Ishikawa (cell line): ENCODE measurements around the gene ULK4.

ENCODE experiments used
- CEBPB ChIP-seq: IDR thresholded peaks from 2 replicates; pipeline ENCODE4 v1.6.1; 2012
- CREB1 ChIP-seq: IDR thresholded peaks from 2 replicates; pipeline ENCODE4 v1.6.1; 2012; ENCODE audit warnings: low read depth
- EGR1 ChIP-seq: IDR thresholded peaks from 2 replicates; pipeline ENCODE4 v1.6.1; 2012
- EP300 ChIP-seq: IDR thresholded peaks from 2 replicates; pipeline ENCODE4 v1.6.1; 2012; ENCODE audit warnings: borderline replicate concordance
- FOXM1 ChIP-seq: IDR thresholded peaks from 2 replicates; pipeline ENCODE4 v1.6.1; 2012; ENCODE audit warnings: low read depth, borderline replicate concordance
- NFIC ChIP-seq: IDR thresholded peaks from 2 replicates; pipeline ENCODE4 v1.6.1; 2012
- RAD21 ChIP-seq: IDR thresholded peaks from 2 replicates; pipeline ENCODE4 v1.6.1; 2012; ENCODE audit warnings: low read depth
- REST ChIP-seq: IDR thresholded peaks from 2 replicates; pipeline ENCODE4 v1.6.1; 2012; ENCODE audit warnings: low read depth, mild to moderate bottlenecking
- TAF1 ChIP-seq: IDR thresholded peaks from 2 replicates; pipeline ENCODE4 v1.6.1; 2012; ENCODE audit warnings: low read depth, mild to moderate bottlenecking
- TCF12 ChIP-seq: IDR thresholded peaks from 2 replicates; pipeline ENCODE4 v1.6.1; 2012; ENCODE audit warnings: low read depth
- TEAD4 ChIP-seq: IDR thresholded peaks from 2 replicates; pipeline ENCODE4 v1.6.1; 2012
- USF1 ChIP-seq: IDR thresholded peaks from 2 replicates; pipeline ENCODE4 v1.6.1; 2012
- YY1 ChIP-seq: IDR thresholded peaks from 2 replicates; pipeline ENCODE4 v1.6.1; 2012; ENCODE audit warnings: low read depth
- ZBTB7A ChIP-seq: IDR thresholded peaks from 2 replicates; pipeline ENCODE4 v1.6.1; 2012; ENCODE audit warnings: low read depth
- TF ChIP-seq, protein P1 (sequence below): IDR thresholded peaks from 2 replicates; pipeline ENCODE4 v1.6.1; 2012

ULK4 gene

GRCh38 chr3:41866298-41866697 is 95.6 kb downstream of the ULK4 start:
- TF ChIP-seq ZBTB7A: no peak
- no peak for TF ChIP-seq USF1
- TF ChIP-seq YY1: no peak
- no peak for TF ChIP-seq CEBPB
- TF ChIP-seq RAD21: no peak
- TF ChIP-seq TAF1: no peak
- TF ChIP-seq CREB1: no peak

- peak; percentile 34 for TF ChIP-seq RAD21
- TF ChIP-seq, protein P1, sequence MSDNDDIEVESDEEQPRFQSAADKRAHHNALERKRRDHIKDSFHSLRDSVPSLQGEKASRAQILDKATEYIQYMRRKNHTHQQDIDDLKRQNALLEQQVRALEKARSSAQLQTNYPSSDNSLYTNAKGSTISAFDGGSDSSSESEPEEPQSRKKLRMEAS: no peak
Observed at GRCh38 chr3:41863024-41863423, 98.9 kb downstream of the ULK4 start.

GRCh38 chr3:41854956-41855355 is 106.9 kb downstream of the ULK4 start:
- TF ChIP-seq RAD21 (no peak), EP300 (no peak), CEBPB (no peak), NFIC (no peak), TAF1 (no peak), CREB1 (no peak), ZBTB7A (no peak), EGR1 (no peak), USF1 (no peak), FOXM1 (no peak), YY1 (no peak), TCF12 (no peak), REST (no peak), TEAD4 (no peak)
- TF ChIP-seq, protein P1: no peak

DNA sequence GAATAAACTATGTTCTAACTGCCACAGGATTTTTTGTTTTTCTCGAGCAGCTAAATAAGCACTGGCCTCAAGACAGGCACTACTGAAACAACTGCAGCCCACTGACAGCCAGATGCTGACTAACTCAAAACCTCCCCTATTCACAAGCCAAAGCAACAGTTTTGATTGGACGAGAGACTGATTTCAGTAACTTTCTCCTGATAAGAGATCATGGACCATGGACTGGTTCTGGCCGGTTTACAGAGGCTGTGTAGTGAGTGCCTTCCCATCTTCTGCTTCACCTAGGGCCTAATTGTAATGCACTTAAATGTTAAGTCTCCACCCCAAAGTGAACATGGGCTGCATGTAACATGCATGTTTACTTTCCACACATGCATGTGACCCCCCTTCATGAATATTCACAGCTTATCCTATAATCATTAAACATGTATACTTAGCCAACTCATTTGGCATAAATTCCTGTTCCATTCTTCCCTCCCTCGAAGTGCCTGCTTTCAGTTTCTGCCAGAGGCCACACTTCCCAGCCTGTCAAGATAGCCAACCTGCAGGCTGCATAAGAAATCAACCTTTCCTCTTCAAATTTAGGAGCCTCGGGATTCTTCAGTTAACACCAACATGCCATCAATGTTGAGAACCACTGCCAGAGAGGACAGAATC is 108.2 kb downstream of the ULK4 start:
- TF ChIP-seq EGR1 (no peak), RAD21 (no peak), TCF12 (no peak), FOXM1 (no peak), USF1 (no peak), TAF1 (no peak), NFIC (no peak), CEBPB (no peak), YY1 (no peak), TEAD4 (no peak), EP300 (no peak), CREB1 (no peak)

DNA sequence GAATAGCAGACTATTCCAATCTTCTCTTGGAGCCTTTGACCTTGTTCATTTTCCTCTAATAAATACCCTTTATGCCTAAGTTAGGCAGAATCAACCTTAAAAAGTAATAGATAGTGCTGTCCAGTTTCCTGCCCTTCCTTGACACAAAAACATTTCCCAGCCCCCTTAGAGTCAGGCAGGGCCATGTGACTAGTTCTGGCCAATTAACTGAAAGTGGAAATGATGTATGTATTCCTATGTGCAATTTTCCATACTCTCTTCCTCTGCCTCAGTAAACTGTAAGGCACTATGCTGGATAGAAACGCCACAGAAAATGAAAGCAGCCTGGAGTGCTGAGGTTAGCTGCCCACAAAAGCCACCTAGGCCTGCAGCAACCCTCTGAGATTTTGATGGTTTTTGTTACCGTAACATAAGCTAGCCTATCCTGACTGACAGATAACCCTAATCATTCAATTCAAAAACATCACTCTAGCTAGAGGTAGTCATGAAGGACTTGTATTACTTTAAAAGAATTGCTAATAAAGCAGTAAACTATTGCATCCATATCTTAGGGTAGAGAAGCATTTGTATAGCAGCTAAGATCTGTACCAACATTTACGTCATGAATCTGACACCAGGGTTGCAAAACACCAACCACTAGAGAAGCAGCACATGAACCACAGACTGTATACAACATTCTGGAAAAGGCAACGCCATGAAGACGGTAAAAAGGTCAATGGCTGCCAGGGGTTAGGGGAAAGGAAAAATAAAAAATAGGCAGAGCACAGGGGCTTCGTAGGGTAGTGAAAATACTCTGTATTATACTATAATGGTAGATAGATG is 112.9 kb downstream of the ULK4 start:
- TF ChIP-seq FOXM1 (no peak), USF1 (peak; percentile 62; the same call in 1 of the 2 replicates)

GRCh38 chr3:41847679-41848078 is 114.2 kb downstream of the ULK4 start:
- TF ChIP-seq CREB1: no peak
- TF ChIP-seq TCF12: no peak
- TF ChIP-seq REST: no peak
- no peak for TF ChIP-seq YY1
- TF ChIP-seq RAD21: no peak
- TF ChIP-seq EP300: no peak
- no peak for TF ChIP-seq CEBPB
- TF ChIP-seq NFIC: no peak
- TF ChIP-seq USF1: no peak
- no peak for TF ChIP-seq TAF1
- TF ChIP-seq TEAD4: no peak
- TF ChIP-seq EGR1: no peak
- TF ChIP-seq, protein P1: no peak
- no peak for TF ChIP-seq ZBTB7A
- no peak for TF ChIP-seq FOXM1
